Activated CD8-positive, alpha-beta memory T cell treated with anti-CD3 and anti-CD28 coated beads for 4 hours (primary cell): ENCODE measurements around the gene SPRR5.

ENCODE experiments used
- DNase-seq, 2 donors: peaks; one replicate each; pipeline ENCODE4 v3.0.0-alpha.2; 2020; ENCODE audit warnings: low read depth in 2 of 2

The SPRR5 gene

GRCh38 chr1:152946651-152947256 is at the start of gene SPRR5:
Gene SPRR5, plus strand, starts transcription at chr1:152947206. Its CDS starts 1,349 bp downstream, at chr1:152948555.
- DNase-seq: no peak

GRCh38 chr1:152899027-152899426 is 48.0 kb upstream of the SPRR5 start:
- no peak for DNase-seq

DNA sequence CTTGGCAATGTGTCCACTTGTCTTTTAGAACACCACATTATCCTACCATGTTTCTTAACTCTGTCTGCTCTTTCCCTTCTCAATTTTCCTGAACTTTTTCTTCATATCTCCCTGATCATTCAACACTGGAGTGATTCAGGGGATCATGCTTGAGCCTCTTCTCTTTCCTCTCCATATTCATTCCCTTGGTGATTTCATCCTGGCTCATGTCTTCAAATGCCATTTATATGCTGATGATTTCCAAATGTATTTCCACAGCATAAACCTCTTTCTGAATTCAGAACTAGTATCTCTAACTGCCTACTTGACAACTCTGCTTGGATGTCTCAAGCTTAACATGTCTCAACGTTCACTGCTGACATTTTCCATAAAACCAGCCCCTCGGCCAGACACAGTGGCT is 47.1 kb upstream of the SPRR5 start:
- no peak for DNase-seq

GRCh38 chr1:152901631-152902030 is 45.4 kb upstream of the SPRR5 start:
- no peak for DNase-seq

GRCh38 chr1:152902636-152903035 is 44.4 kb upstream of the SPRR5 start:
- no peak for DNase-seq

- no peak for DNase-seq
Measured at GRCh38 chr1:152904688-152905440, 42.1 kb upstream of the SPRR5 start.

- DNase-seq: no peak
Measured at GRCh38 chr1:152906023-152906565, 40.9 kb upstream of the SPRR5 start.

DNA sequence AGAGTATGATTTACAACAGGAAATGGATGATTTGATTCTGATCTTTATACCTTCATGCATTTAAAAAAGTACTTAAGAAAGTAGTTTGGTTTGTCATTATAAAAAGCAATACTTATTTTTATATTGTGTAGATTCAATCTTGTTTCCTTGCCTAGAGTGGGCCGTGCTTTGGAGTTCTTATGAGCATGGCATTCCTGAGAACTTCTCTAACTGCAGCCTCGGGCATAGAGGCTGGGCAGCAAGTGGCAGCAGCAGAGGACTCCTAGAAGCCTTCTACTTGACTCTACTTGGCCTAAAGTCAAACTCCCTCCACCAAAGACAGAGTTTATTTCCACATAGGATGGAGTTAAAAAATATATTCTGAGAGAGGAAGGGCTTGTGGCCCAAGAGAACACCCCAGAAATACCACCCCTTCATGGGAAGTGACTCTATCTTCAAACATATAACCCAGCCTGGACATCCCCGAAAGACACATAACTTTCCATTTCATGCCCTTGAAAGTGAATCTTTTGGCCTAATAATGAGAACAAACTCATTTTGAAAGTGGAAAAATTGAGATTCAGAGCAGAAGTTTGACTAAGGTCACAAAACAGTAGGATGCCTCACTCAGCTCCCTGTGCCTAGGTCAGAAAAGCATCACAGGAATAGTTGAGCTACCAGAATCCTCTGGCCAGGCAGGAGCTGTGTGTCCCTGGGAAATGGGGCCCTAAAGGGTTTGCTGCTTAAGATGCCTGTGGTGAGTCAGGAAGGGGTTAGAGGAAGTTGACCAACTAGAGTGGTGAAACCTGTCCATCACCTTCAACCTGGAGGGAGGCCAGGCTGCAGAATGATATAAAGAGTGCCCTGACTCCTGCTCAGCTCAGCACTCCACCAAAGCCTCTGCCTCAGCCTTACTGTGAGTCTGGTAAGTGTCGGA is 39.1 kb upstream of the SPRR5 start, which contains the start of gene IVL:
TSS of gene IVL (plus strand) at position 861 of the 916 bp plus-strand sequence. CDS start 1,252 bp downstream, outside the sequence.
- no peak for DNase-seq

GRCh38 chr1:152909206-152909605 is 37.8 kb upstream of the SPRR5 start:
- no peak for DNase-seq

GRCh38 chr1:152912471-152912870 is 34.5 kb upstream of the SPRR5 start:
- DNase-seq: no peak

DNA sequence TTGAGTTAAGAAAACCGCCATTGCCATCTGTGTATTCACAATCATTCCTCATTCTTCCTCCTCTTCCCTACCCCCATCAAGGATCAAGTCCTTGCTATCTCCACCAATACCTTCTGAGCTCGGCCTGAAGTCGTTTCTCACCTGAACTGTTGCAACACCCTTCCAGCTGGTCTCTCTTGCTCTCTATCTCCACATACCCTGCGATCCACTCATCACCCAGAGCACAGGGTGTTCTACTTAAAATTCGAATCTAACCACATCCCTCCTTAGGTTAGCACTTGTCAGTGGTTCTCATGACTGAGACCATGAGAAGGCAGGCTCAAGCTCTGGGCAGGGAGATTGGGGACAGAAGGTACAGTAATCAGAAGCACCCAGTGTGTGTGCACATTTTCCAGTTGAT is 34.1 kb upstream of the SPRR5 start:
- DNase-seq: no peak

GRCh38 chr1:152917794-152918193 is 29.2 kb upstream of the SPRR5 start:
- no peak for DNase-seq

DNA sequence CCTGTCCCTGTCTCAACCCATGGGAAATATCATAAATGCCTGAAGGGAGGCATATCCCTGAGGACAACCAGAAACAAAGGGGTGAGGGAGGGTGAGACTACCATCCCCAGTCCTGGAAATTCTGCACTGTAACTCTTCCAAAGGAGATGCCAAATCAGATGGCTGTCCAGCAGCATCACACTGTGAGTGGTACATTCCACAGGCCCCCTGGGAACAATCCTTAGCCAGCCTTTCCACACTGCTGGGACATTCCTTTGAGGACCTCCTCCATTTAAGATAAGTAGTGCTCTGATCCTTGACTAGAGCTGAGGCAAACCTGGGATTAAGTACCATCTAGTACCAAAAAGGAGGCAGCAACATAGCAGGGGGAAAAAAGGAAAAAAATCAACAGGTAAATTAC is 27.9 kb upstream of the SPRR5 start:
- DNase-seq: no peak

DNA sequence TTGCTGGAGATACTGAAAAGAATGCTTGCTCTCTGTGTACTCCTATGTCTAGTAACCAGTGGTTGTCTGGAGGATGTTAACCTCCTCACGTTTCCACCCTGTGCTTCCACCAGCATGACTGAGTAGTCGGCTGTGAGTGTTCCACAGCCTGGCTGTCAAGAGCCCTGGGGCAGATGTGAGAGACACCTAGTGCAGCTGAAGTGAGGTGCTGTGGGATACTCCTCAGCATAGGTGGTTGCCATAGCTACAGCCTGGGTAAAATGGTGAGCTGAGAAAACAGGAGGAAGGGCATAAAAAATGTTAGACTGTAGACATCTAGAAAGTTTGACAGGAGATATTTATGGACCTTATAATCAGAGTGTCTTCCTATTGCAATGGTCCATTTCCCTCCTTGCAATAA is 22.8 kb upstream of the SPRR5 start:
- no peak for DNase-seq

GRCh38 chr1:152926091-152926490 is 20.9 kb upstream of the SPRR5 start:
- DNase-seq: no peak

DNA sequence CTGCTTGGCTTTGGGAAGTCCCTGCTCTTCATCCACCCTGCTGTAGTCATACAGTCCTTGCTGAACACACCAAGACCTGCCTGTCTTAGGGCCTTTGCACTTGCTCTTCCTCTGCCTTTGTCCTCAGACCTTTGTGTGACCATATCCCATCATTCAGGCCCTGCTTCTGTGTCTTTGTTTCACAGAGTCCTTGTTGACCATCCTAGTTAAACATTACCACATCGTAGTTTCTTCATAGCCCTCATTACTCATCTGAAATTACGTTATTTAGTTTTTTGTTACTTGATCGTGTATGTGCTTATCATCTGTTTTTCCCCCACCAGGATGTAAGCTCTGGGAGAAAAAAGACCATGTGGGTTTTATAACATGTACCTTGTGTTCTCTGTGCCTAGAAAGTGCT is 18.3 kb upstream of the SPRR5 start:
- no peak for DNase-seq

GRCh38 chr1:152932170-152932811 is 14.7 kb upstream of the SPRR5 start:
- DNase-seq: no peak

DNA sequence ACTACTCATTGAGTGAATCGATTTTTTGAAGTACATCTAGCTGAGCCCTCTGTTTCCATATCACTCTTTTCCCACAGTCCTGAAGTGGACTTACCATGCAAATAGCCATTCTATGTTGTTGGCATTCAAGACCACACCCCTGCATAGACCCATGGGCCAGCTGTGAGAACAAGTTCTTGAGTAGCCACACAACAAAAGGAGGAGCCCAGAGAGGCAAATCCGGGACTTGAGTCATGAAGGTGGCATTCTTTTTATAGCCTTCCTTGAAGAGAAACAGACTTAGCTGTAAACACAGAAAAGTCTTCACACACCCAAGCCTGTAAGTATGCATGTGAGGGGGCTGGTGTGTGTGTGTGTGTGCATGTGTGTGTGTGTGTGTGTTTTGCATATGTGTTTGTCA is 13.8 kb upstream of the SPRR5 start:
- DNase-seq: no peak

DNA sequence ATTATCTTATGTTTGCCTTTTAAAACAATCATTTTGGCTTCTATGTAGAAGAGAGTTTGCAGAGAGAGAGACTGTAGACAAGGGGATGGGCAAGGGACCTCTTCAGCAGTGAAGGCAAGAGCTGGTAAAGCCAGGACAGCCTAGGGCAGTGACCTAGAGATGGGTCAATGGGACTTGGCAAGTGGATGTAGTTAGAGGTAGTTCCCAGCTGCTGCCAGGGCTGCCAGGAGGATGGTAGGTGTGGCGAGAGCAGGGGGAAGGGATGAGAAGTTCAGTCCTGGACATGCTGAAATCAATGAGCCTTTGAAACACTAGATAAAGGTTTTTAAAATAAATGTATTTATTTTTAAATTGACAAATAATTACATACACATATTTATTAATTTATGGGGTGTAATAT is 6.4 kb upstream of the SPRR5 start:
- DNase-seq: no peak

DNA sequence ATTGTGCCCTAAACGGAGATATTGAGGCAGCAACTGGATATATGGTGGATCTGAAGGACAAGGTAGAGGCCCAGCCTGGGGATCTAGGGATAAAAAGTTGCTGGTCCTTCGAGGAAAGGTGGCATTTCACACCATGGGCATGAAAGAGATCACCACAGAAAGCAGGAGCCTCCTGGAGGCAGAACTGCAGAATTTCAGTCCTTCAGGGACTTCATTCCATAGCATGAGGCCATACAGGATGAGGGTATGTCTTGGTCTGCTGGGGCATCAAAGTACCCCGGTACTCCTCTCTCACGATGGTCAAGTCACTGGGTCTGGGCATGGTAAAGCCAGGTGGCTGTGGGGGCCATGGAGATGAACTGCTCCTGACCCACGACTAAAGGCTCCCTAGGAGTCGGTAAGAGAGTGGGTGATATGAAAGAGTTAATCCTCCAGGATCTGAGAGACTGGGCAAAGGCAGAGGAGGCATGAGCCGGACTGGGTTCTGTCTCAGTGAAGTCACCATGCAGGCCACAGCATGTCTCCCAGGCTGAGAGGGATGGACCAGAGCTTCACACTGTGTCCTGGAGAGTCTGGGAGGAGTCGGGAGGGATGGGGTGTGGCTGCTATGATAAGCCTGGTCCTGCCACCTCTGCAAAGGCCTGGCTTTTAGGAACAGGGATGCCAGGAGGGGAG is 5.8 kb upstream of the SPRR5 start:
- no peak for DNase-seq

GRCh38 chr1:152942161-152942560 is 4.8 kb upstream of the SPRR5 start:
- no peak for DNase-seq
